Activated CD4-positive, CD25-positive, alpha-beta regulatory T cell treated with anti-CD3 and anti-CD28 coated beads, Interleukin-2, amount 50 U/mL, for 72 hours (primary cell): Measurements from ENCODE around the gene ELN.
"Not testable (repeated sequence)": the region's sequence is repeated elsewhere in the genome, so short reads cannot be mapped to it uniquely, and the experiment has no call there.

ENCODE experiments used
- DNase-seq: peaks from one replicate; pipeline ENCODE4 v3.0.0; 2021

Gene ELN

DNA sequence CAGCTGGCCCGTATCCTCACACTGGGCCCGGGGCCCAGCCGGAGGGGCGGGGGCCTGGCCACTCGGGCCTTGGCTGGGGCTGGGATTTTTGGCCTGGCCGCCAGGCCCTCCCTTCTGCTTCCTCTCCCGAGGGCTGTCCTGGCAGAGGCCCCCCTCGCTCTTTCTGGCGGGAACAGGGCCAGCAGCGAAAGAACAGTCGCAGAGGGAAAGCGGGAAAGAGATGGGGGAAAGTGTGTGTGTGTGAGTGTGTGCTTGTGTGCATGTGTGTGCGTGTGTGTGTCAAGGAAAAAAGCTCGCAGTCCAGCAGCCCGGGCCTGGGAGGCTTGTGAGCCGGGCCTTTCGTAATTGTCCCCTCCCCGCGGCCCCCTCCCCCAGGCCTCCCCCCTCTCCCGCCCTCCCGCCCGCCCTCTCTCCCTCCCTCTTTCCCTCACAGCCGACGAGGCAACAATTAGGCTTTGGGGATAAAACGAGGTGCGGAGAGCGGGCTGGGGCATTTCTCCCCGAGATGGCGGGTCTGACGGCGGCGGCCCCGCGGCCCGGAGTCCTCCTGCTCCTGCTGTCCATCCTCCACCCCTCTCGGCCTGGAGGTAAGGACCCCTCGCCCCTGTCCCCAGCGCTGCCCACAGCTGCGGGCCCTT is at the start of gene ELN:
ELN (plus strand) TSS at position 491 of the 638 bp plus-strand sequence; CDS start at position 506, 15 bp downstream.
- no peak for DNase-seq

- DNase-seq: no peak
These were observed 49.1 kb upstream of the ELN start for GRCh38 chr7:73978661-73979563.

GRCh38 chr7:73979656-73980055 is 48.3 kb upstream of the ELN start:
- not testable (repeated sequence) for DNase-seq

- DNase-seq: no peak
These were observed 47.8 kb upstream of the ELN start for GRCh38 chr7:73980206-73980605.

GRCh38 chr7:73981933-73982332 is 46.0 kb upstream of the ELN start:
- no peak for DNase-seq

DNA sequence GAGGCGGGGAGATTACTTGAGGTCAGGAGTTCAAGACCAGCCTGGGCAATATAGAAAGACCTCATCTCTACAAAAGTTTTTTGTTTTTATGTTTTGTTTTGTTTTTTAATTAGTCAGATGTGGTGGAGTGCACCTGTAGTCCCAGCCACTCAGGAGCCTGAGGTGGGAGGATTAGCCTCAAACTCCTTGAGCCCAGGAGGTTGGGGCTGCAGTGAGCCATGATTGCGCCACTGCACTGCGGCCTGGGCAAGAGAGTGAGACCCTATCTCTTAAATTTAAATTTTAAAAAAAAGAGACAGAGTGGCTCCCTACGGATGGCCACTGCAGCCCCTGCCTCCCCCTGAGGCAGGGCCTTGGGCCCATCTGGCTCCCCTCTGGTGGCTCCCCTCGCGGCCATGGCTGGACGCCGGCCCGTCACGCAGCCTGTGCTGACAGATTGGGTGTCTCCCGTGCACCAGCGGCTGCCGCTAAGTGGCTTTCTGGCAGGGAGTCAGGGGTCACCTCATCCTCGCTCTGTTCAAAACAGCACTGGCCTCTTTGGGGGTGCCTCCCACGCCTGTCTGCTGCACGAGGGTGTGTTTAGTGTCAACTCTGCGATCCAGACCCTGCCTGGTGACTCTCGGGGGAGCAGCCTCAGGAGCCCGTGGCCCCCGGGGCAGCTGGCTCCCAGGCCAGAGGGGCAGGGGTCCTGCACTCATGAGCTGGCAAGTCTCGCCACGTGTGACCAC is 44.4 kb upstream of the ELN start:
- DNase-seq: no peak

DNA sequence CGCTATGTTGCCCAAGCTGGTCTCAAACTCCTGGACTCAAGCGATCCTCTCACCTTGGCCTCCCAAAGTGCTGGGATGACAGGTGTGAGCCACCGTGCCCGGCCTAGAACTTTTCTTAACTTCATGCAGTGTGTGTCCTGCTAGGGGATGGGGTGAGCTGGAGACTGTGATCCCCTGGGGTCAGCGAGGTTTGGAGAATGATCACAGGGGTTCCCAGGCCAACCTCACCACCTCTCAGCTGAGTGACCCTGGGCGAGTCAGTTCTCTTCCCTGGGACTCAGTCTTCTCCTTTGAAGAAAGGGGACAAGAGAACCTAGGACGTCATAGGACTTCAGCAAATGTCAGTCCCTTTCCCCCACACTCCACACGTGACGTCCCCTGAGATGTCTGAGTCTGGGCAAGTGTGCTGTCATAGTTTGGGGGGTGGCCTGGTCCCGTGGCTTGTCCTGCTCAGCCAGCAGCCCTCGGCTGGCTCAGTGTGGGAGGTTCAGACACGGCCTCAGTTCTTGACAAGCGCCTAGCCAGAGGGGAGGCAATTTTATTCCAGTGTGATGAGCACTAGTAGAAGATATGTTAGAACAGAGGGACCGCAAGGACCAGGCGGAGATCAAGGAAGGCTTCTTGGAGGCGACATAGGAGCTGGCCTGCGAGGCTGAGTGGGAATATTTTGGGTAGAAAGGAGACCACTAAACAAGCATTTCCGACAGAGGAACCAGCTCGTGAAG is 43.3 kb upstream of the ELN start:
- DNase-seq: no peak

GRCh38 chr7:73985737-73986141 is 42.2 kb upstream of the ELN start:
- no peak for DNase-seq

DNA sequence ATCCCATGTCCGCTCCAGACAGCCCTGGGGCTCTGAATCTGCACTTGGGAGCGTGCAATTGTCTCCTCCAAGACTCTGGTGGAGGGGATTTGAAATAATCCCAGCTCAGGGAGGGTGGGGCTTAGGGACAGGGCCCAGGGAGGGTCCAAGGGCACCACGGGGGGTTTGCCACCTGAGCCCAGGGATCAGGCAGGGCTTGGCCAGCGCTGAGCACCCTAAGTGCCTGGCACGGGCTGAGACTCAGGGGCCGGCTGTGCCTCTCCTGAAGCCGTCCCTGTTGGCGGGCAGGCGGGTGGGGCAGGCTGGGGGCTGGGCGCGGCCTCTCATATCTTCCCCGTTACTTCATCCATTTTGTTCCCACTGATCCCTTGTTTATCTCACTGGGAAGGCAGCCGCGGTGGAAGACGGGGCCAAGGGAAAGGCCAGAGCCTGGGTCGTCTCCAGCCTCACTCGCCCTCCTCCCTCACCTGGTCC is 41.8 kb upstream of the ELN start:
- DNase-seq: no peak

DNA sequence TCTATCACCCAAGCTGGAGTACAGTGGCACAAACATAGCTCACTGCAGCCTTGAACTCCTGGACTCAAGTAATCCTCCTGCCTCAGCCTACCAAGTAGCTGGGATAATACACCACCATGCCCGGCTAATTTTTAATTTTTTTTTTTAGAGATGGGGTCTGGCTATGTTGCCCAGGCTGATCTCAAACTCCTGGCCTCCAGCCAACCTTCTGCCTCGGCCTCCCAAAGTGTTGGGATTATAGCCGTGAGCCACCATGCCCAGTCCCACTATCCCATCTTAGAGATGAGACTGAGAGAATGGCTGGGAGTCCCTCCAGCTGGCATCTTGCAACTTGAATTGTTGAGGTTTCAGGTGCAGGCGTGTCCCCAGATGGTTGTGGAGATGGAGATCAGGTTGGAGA is 40.7 kb upstream of the ELN start:
- DNase-seq: no peak

DNA sequence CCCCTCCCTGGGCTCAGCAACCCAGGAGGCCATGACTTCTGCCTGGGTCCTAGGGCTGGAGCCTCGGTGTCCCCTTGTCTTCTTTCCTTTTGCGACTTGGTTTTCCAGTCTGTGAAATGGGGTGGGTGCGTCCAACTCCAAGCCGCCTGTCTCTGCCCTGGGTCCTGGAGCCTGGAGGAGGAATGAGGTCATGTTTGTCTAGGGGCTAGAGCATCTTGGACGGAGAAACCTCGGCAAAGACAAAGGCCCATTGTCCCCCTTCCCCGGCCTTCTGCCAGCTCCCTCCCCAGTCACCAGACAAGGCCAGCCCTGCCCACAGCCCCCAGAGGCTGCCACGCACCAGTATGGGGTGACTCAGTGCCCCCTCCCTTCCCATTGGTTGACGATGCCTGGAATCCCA is 39.8 kb upstream of the ELN start:
- DNase-seq: no peak

DNA sequence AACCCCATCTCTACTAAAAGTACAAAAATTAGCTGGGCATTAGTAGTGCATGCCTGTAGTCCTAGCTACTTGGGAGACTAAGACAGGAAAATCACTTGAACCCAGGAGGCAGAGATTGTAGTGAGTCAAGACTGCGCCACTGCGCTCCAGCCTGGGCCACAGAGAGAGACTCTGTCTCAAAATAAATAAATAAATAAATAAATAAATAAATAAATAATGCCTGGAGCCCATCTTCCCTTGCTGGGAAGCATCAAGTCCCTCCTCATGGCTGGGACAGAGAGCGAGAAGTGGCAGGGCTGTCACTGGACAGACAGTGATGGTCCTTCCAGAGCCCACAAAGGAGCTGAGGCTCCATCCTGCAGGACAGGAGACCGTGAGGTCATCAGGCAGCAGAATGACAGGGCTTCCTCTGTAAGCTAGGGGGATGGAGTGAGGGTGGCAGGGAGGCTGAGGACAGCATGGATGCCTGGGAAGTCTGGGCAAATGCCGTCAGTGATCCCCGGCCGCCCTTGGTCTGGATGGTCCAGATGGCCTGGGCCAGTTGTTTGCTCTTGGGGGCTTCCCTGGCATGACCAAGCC is 36.4 kb upstream of the ELN start:
- DNase-seq: no peak

DNA sequence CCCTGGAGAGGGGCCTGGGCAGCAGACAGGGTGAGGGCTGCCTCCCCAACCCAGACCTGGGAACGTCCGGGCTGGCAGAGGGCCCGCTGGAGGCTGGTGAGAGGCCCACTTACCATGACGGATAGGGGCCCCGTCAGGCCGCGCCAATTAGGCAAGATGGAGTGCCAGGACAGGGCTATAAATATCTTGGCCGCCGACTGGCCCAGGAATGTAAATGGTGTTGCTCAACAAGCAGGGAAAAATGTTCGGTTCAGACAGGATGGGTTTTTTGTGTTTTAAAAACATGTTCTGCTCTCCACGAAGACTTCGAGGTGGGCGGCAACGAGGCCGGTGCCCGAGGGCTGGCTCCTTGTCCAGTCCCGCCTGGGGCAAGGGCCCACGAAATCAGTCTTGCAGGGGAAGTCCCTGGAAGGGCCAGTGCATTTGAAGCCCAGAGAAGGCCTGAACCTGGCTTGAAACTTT is 35.8 kb upstream of the ELN start:
- DNase-seq: no peak

DNA sequence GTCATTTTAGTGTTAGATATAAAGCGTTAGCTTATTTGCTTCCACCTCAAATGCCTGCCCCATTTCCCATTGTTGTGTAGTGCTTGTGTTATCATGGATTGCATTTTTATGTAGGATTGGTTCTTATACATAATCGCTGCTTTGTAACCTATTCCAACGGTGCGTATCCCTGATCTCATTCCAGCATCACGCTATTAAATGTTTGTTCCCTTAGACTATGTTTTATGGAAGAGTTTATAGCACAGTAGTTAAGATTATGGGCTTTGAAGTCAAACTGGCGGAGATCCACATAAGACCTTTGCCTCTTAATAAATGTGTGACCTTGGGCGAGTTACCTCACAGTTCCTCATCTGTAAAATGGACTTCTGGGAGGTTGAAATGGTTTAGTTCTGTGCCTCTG is 34.0 kb upstream of the ELN start:
- DNase-seq: no peak

DNA sequence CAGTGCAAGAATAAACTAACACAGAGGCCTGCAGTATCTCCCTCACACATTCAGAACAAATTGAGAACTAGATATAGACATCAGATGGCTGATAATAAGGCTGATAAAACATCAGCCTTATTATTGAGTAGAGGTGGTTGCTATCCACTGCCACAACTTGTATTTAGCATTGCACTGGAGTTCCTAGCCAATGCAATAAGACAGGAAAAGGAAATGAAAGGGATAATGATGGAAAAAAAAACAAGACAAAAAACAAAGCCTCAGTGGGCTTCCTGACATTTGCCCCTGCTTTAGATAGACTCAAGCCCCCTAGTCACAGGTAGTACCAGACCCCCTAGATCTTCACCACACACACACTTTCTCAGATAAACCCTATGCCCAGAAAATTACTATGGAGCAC is 33.2 kb upstream of the ELN start:
- DNase-seq: no peak

DNA sequence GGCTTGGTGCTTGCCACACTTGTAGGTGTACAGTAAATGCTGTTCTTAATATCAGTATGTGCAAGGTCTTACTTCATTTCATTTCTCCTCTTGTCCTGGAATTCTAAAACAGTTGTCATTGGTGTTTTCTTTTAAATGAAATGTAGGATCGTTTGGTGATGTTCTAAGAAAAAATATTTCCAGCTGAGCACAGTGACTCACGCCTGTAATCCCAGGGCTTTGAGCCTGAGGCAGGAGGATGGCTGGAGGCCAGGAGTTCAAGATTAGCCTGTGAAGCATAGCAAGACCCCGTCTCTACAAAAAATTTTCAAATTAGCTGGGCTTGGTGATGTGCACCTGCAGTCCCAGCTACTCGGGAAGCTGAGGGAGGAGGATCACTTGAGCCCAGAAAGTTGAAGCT is 32.6 kb upstream of the ELN start:
- no peak for DNase-seq

- no peak for DNase-seq
These were observed 32.0 kb upstream of the ELN start for GRCh38 chr7:73995821-73996511.

- no peak for DNase-seq
These were observed 30.9 kb upstream of the ELN start for GRCh38 chr7:73997056-73997455.

GRCh38 chr7:73999664-74000435 is 28.1 kb upstream of the ELN start:
- DNase-seq: no peak

- no peak for DNase-seq
These were observed 27.4 kb upstream of the ELN start for GRCh38 chr7:74000489-74001149.

DNA sequence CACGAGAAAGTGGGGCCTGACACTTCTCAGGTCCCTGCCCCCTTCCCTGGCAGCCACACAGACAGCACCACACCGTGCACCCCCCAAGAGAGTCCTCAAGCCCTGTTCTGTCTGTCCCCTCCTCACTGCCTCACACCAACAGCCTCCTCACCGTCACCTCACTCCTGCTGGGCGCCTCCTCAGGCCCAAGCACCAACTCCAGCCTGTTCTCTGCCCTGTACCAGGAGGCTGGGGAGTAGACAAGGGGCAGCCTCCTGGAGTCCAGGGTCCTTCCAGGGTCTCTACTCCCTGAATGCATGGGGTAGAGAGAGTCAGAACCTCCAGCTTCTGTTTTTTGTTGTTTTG is 26.9 kb upstream of the ELN start:
- no peak for DNase-seq
